Effector memory CD4-positive, alpha-beta T cell (primary cell): ENCODE measurements around the gene PDE4B.

ENCODE experiments used
- DNase-seq, 3 donors: peaks; one replicate each; pipeline ENCODE4 v3.0.0-alpha.2; 2020
- H3K27ac ChIP-seq: 2 replicates; pipeline ENCODE4 v1.7.0; 2013; ENCODE audit warnings: mild to moderate bottlenecking, low read length, moderate library complexity; ENCODE audit not compliant: insufficient read depth, poor library complexity, severe bottlenecking
- H3K27me3 ChIP-seq: replicated peaks from 2 replicates; pipeline ENCODE4 v1.7.0; 2013; ENCODE audit warnings: mild to moderate bottlenecking, low read length; ENCODE audit not compliant: insufficient read depth, control insufficient read depth, poor library complexity, severe bottlenecking
- H3K36me3 ChIP-seq: 2 replicates; pipeline ENCODE4 v1.7.0; 2013; ENCODE audit warnings: mild to moderate bottlenecking, low read length, moderate library complexity; ENCODE audit not compliant: control insufficient read depth, insufficient read depth
- H3K4me1 ChIP-seq: 2 replicates; pipeline ENCODE4 v1.7.0; 2013; ENCODE audit warnings: low read length, mild to moderate bottlenecking; ENCODE audit not compliant: control insufficient read depth, insufficient read depth, poor library complexity, severe bottlenecking
- H3K4me3 ChIP-seq: 2 replicates; pipeline ENCODE4 v1.7.0; 2013; ENCODE audit warnings: low read length, low read depth, mild to moderate bottlenecking; ENCODE audit not compliant: insufficient read depth, poor library complexity, severe bottlenecking
- H3K9me3 ChIP-seq: 2 replicates; pipeline ENCODE4 v1.7.0; 2013; ENCODE audit warnings: mild to moderate bottlenecking, low read length, moderate library complexity; ENCODE audit not compliant: control insufficient read depth

The PDE4B gene

DNA sequence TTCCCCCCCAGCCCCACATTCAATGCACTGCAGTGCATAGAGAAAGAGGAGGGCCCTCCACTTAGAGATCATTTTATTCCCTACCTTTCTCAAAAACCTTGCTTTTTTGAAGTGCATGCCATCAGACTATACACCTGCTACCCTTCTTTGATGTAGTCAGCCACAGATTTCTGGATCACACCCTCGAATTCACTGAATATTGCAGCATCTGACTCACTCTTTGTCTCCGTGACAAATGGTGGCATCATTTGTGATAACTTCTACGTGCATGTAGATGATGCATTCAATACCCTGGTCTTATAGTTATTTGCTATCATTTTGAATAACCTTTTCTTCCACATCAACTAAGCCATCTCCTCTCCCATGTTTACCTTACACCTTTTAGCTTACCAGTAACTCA, 431.0 kb downstream of the PDE4B start:
- no peaks in the 10 kb centered on the region for H3K9me3 ChIP-seq
- H3K4me3 ChIP-seq, result no peak overlapping the region
- no peaks in the 10 kb centered on the region for H3K27me3 ChIP-seq
- H3K36me3 ChIP-seq, result no peaks in the 10 kb centered on the region
- H3K4me1 ChIP-seq, result no peaks in the 10 kb centered on the region
- H3K27ac ChIP-seq, result no peak overlapping the region
- DNase-seq, result no peak

DNA sequence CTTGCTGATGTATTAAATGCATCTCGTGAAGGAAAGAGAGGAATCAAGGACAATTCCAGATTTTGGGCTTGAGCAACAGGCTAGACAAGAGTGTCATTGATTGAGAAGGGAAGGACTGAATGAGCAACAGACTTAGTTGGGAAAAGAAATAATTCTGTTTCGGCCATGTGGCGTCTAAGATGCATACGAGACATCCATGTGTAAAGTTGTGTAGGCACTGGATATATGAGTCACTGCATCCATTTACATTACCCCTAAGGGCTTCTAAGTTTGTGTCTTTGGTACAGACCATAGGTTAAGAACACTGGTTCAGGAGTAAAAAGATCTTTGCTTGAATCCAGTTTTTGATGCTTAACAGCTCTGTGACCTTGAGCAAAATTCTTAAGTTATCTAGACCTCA, 434.3 kb downstream of the PDE4B start:
- Histone ChIP-seq H3K4me3 (no peak overlapping the region), H3K9me3 (no peaks in the 10 kb centered on the region), H3K27me3 (no peaks in the 10 kb centered on the region), H3K4me1 (no peaks in the 10 kb centered on the region), H3K36me3 (no peaks in the 10 kb centered on the region), H3K27ac (no peak overlapping the region)
- no peak for DNase-seq

DNA sequence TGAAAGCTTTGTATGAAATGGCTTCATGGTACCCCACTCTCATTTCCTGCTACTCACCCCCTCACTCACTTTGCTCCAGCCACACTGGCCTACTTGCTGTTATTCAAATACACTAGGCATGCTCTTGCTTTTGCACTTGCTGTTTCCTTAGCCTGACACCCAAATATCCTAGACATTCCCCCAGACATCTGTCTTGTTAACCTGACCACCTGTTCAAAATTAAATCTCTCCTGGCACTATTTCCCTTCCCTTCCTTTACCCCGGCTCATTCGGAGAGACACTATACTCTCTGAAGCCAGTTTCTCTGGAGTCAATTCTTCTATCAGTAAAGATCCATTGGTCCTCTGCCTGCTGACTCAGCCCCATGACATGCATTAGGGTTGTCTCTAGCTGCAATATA, 435.3 kb downstream of the PDE4B start:
- H3K9me3 ChIP-seq, result no peaks in the 10 kb centered on the region
- H3K4me3 ChIP-seq, result no peak overlapping the region
- no peaks in the 10 kb centered on the region for H3K36me3 ChIP-seq
- H3K27ac ChIP-seq, result no peak overlapping the region
- H3K4me1 ChIP-seq, result no peaks in the 10 kb centered on the region
- DNase-seq, result no peak
- H3K27me3 ChIP-seq, result no peaks in the 10 kb centered on the region

DNA sequence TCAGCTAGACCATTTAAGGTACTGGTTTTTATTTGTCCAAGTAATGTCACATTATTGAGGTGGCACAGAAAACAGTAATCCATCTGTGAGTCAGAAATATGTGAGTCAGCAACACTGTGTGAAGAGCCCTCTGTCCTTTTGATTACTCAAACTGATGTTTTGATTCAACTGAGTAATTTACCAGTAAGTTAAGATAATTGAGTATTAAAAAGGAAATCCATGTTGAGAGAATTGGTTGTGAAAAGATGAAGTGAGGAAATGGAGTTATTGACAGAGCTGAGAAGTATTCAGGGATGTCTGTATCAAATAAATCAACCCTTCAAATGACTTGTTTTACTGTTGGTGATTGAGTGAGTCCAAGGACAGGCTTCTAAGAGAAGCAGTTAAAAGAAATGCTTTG, 438.5 kb downstream of the PDE4B start:
- Histone ChIP-seq H3K36me3 (no peaks in the 10 kb centered on the region), H3K27me3 (no peaks in the 10 kb centered on the region), H3K4me1 (no peaks in the 10 kb centered on the region), H3K4me3 (no peak overlapping the region), H3K9me3 (no peaks in the 10 kb centered on the region), H3K27ac (no peak overlapping the region)
- DNase-seq, result no peak

DNA sequence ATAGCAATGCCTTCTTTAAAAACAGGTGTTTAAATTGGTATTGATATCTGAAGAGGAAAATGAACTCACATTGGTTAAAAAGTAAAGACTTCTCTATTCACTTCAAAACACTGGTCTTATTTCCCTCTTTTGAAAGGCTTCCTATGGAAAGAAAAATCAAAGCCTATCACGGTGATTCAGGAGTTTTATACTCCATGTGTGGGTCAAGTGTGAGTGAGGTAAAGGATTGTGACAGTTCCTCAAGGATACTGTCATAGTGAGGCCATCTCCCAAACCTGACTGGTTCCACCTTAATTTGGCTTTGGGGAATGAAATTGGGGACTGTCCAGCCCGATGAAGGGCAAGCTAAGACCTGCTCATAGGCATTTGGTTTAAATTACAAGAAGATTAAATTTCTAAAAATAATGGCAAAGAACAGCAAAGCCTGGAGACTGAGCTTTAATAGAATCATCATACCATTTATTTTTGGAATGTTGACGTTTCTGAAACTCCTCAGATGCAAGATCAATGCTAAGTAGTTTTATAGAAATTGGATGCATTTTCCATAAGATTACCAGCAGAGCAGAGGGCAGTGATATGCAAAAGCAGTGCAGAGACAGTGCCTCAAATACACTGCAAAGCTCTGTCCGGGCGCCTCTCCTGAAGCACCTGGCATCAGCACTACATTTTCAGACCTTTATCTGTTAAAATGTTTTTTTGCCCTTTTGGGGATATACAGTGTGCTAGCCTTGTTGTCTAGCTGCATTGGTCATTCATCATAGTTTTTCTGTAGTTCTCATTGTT, 439.2 kb downstream of the PDE4B start:
- Histone ChIP-seq H3K4me1 (no peaks in the 10 kb centered on the region), H3K36me3 (no peaks in the 10 kb centered on the region), H3K27me3 (no peaks in the 10 kb centered on the region), H3K4me3 (no peak overlapping the region), H3K27ac (no peak overlapping the region), H3K9me3 (no peaks in the 10 kb centered on the region)
- no peak for DNase-seq

DNA sequence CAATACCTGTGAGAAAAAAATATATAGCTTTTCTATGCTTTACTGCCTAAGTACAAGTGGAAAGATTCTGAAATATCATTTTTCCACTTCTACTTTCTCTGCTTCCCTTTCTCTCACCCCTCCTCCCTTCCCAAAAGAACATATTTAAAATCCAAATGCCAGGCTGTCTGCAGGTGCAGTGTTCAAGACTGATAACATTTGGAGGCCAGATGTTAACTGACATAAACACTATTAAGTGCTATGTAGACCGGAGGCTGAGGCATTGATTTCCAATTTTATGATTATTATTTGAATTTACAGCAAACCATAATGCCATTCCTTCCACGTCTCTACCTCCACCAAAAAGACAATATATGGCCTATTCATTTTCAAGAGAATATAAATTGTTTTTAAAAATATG, 444.3 kb downstream of the PDE4B start:
- Histone ChIP-seq H3K27me3 (no peaks in the 10 kb centered on the region), H3K27ac (no peak overlapping the region), H3K4me1 (no peaks in the 10 kb centered on the region), H3K4me3 (no peak overlapping the region), H3K9me3 (no peaks in the 10 kb centered on the region), H3K36me3 (no peaks in the 10 kb centered on the region)
- no peak for DNase-seq

DNA sequence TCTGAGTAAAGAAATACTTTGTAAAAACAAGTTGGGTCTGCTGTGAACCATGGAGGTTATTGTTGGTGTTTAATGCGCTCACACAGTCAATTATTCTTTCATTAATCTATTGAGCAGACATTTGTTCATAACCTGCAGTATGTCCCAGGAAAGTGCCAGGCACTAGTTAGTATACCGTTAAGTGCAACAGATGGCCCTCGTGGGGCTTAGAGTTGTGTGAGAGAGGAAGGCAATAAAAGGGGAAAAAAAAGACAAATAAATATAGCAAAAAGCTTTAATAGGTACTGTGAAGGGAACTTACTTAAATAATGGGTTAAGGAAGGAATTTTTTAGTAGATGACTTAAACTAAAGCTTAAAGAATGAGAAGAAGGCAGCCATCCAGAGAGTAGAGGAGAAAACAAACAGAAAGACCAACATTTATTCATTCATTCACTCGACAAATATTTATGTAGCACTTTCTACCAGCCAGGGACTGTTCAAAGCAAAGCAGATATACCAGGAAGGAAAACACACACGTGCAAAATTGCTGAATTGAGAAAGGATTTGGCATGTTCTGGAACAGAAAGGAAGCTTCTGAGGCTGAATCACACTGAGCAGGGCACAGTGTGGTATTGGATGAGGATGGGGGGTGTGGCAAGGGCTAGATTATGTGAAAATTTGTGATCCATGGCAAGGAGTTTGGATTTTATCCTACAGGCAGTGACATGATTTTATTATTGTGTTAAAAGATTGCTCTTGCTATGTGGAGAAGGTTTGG, 445.2 kb downstream of the PDE4B start:
- no peak for DNase-seq
- Histone ChIP-seq H3K27me3 (no peaks in the 10 kb centered on the region), H3K4me1 (peaks cover 2% of the 10 kb centered on the region), H3K9me3 (no peaks in the 10 kb centered on the region), H3K27ac (no peak overlapping the region), H3K4me3 (no peak overlapping the region), H3K36me3 (no peaks in the 10 kb centered on the region)

DNA sequence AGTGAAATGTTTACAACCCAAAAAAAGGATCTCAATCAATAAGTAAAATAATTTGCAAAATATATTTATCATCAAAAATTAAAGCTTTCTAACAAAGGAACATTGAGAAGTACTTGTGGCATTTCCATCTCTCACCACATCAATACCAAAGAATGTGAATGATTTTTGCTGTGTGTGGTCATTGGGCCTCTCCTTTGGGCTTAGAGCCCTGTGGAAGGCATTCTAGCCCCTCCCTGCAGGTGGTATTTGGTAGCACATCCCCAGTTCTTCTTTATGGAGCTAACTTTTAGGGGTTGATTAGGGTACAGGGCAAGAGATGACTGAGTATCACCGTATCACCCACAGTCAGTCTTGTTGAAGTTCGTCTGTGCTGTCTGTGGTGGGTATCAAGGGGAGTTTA, 447.1 kb downstream of the PDE4B start:
- Histone ChIP-seq H3K4me3 (no peak overlapping the region), H3K36me3 (no peaks in the 10 kb centered on the region), H3K9me3 (no peaks in the 10 kb centered on the region), H3K4me1 (peaks cover 8% of the 10 kb centered on the region), H3K27ac (no peak overlapping the region), H3K27me3 (no peaks in the 10 kb centered on the region)
- DNase-seq, result no peak

DNA sequence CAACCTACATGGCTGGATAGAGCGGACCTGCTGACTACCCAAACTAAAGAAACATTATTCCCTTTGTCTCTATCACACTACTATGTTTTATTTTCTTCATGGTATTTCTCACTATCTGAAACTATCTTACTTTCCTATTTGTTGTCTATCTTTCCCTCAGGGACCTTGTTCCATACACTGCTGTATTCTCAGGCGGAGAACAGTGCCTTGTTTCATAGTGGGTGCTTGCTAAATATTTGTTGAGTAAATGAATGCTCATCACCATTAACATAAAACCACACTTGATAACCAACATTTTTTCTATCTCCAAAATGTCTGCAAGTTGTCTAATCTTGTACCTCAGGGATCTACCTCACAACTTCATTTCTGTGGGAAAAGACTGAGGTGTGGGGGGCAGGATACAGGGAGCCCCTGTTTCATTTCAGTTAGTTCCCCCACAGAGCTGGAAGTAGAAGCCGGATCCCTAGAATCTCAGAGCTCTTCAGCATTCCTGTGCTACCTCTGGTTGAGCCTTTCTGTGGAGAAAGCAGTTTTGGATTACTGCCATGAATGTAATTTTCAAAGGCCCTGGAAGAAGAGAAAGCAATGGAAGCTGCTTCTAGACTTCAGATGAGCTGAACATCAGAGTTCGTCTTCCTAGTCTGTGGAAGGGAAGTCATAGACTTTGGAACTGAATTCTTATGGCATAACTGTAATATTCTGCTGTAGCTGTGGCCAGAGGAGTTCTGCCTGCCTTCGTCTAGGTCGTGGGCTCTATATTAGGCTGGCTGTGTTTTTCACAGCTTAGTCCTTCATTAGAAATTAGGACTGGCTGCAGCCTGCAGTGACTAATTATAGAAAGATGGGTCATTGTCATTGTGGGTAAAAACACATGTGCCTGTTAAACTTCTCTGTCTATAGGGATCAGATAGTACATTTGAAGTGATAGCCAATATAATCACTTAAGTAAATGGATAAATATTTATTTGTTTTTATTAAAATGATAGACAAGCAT, 448.1 kb downstream of the PDE4B start:
- DNase-seq, result no peak
- H3K4me3 ChIP-seq, result no peak overlapping the region
- no peak overlapping the region for H3K27ac ChIP-seq
- H3K4me1 ChIP-seq, result peaks cover 12% of the 10 kb centered on the region
- no peaks in the 10 kb centered on the region for H3K9me3 ChIP-seq
- no peaks in the 10 kb centered on the region for H3K36me3 ChIP-seq
- H3K27me3 ChIP-seq, result no peaks in the 10 kb centered on the region
